HG02759 (cell line): ENCODE results near the gene GPATCH2.

Source experiments
- ATAC-seq: cut with Tn5 transposase; IDR thresholded peaks from one replicate; pipeline ENCODE4 v1.9.1; 2021; ENCODE audit warnings: mild to moderate bottlenecking, moderate library complexity; ENCODE audit not compliant: unreplicated experiment

Gene GPATCH2

DNA sequence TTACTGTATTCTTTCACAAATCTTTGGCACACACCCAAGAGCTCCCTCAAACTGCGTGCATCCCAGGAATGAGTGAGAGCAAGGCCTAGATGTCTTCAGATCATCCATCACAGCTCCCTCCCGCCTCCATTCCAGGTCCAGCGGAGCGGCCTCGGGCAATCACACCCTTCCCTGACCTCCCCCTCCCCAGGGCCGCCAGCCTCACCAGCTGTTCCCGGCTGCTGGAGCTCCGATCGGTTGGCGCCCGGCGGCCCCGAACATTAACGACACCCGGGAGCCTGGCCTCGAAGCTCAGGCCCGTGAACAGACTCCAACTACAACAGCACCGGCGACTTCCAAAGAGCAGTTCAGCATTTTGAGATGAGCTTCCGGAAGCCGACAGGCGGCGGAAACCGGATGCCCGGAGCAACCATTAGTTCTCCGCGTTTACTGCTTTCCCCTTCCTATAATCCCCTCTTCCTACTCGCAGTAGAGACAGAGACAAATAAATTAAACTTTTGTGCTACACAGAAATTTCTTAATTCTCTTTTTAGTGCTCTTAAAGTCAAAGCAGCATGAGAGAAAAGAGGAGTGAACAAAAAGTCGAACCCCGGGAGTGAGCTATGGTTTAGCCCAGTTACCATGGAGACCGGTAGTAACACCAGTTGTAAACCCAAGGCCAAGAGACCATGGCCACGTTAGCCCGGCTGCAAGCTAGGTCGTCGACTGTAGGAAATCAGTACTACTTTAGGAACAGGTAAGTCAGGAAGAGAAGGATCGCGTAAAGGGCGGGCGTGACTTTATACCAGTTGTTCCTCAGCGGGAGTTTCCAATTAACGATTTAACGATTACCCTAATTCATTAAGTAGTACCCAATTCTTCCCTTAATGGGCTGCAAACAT is at the start of gene GPATCH2, which contains the start of gene SPATA17:
Gene GPATCH2 (minus strand): TSS at position 380 of the 881 bp plus-strand sequence. CDS start 119 bp downstream, at position 261.
Gene SPATA17 (plus strand): TSS at position 634 of the 881 bp plus-strand sequence. CDS start 35 bp downstream, at position 669.
- peak; percentile 99 for ATAC-seq

DNA sequence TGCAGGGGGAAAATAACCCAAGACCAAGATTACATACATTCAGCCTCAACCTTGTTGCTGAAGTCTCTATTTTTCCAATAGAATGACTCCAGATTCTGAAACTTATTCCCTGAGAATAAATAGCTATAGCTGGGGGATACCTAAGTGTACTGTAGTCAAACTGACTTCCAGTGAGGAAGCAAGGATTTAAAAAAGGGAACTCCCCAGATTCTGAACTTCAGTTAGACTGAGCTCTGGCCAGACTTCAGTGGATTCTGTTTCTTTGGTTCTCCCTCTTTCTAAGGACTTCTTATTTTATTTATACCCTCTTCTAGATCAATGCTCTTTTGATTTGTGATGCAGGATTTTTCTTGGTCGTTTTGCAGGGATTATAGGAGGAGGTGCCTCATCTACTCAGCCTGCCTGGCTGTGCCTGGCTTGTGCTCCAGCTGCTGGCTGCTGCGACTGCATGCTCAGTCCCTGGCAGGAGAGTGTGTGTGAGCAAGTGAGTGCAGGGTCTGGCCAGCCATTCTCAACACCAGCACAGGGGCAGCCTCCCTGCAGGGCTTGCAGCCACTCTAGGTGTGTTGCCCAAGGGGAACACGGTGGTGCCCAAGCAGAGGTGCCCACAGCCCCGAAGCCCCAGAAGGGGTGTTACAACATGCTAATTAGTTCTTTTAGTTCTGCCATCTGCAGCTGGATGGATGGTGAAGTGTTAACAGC is 43.3 kb upstream of the GPATCH2 start:
- no peak for ATAC-seq

DNA sequence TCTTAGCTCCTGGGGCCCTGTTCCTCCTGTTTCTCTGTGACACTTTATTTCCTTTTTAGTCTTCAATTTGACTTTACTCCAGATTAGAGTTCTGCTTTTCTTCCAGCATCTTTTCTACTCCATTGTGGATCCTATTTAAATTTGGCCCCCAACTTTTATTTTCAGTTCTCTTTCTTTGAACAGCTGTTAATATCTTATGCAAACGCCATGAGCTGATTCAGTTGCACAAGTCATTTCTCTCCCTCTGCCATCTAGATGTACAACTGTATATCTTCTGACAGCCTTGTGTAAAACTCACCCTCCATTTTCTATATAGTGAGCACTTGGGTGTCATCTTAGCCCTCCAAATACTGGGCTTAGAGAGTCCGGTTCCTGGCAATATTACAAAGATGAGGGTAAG is 42.5 kb upstream of the GPATCH2 start:
- no peak for ATAC-seq

DNA sequence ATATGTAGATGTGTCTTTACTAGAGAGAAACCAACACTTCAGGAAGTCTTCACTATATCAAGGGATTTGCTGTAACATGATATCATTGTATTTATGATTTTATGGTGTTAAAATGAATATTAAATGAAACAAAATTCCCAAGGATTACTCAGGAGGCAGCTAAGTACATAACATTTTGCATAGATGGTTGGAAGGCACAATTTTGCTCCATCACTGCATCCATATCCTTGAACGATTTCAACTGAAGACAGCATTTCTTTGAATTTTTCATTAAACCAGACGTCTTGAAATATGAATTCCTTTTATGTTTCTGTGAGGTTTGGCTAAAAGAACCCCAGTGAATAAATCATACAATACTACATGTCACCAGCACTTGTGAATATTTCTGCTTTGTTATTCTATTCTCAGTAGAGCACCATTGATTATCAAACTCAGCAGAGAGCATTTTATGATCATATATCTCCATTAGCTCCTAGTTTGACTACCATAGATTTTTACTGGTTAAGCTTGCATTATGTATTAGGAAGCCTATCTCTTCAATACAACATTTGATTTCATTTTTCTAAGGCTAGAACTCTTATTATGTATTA is 37.6 kb upstream of the GPATCH2 start:
- no peak for ATAC-seq

DNA sequence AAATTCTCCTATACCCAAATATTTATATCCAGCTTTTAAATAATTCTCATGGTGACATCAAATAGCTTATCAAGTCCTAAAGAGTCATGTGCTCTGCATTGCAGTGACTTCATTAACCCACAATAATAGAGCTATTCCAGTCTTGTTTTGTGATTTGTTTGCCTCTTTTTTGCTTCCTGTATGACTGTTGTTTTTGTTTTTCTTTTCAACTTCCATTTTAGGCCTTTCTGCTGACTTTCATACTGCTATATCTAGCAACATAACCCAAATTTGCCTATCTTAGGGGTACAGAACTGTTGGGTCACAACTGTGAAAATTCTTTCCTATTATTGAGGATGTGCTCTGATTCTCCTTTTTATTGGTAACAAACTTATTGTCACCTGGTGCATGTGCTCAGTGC is 30.5 kb upstream of the GPATCH2 start:
- no peak for ATAC-seq

DNA sequence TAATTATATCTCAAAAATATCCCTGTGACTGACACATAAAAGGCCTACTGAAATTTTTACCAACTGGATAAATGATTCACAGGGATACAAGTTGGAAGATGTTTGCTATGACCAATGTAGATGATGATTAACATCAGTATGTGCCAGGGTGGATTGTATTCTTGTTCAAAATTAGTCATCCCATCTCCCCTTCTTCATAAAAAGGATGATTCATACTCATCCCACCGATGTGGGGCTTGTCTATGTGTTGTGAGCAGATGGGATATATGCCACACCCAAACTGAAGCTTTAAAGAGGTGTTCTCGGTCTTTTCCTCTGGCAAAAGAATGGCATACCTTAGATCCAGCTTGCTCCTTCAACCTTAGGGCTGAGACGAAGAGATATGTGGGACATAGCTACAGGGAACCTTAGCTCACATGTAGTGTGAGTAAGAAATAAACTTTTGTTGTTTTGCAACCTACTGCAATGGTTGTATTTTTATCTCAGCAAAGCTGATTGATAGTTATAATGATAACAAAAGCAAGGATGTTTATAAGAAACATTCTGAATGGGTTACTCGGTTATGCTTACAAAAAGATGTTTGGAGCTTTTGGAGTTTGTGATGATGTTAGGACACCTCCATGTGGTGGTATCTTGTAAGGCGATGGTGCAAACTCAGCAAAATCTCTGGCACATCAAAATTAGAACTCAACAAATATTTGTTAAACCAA is 29.6 kb upstream of the GPATCH2 start:
- ATAC-seq: peak; percentile 74

DNA sequence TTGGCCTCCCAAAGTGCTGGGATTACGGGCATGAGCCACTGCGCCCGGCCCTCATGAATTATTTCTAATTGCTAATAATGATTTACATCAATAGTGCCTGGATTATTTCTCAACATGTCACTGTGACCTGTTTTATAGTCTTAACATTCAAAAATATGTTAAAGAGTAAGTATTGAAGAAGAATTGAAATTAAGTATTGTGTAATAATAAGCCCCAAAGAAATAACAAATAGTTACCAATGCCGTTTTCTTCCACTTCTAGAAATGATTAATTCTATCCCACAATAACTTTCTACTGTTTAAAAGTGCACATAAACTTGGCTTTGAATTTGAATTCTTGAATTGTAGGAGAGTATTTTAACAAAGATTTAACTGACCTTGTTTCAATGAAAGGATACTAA is 19.8 kb upstream of the GPATCH2 start:
- ATAC-seq: no peak

DNA sequence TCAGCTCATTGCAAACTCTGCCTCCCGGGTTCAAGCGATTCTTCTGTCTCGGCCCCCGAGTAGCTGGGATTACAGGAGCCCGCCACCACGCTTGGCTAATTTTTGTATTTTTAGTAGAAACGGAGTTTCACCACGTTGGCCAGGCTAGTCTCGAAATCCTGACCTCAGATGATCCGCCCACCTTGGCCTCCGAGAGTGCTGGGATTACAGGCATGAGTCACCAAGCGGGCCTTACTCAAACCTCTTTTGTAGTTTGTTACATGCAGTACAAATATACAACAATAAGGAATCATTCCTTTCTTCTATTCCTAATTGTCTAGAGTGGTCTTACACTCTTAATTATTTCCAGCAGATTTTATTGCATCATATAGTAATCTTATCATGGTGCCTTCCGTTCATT is 16.9 kb upstream of the GPATCH2 start:
- ATAC-seq: no peak

DNA sequence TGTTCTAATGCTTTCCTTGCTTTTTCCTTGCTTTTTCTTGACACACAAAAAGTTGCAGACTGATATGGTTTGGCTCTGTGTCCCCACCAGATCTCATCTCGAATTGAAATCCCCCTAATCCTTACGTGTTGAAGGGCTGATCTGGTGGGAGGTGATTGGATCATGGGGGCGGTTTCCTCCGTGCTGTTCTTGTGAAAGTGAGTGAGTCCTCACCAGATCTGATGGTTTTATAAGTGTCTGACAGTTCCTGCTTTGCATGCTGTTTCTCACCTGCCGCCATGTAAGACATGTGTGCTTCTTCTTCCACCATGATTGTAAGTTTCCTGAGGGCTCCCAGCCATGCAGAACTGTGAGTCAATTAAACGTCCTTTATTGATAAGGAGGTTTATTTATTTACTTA is 11.6 kb upstream of the GPATCH2 start:
- ATAC-seq: no peak

DNA sequence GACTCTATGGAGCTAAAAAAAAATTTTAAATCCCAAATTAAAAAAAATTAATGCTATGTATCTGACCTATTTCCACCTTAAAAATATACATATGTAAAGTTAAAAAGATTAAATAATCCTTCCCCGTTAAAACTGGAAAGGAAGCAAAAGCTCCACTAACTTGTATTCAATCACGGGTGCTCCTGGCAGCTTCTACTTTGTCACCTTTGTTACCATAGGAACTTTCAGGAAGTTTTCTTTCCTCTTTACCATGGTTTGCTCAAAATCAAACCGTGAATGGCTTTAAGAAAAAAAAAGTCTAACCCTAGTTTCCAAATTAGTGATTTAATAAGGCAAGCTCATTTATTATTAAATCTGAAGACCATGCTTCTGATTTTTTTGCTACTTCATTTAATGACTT is 3.5 kb downstream of the GPATCH2 start:
- no peak for ATAC-seq

DNA sequence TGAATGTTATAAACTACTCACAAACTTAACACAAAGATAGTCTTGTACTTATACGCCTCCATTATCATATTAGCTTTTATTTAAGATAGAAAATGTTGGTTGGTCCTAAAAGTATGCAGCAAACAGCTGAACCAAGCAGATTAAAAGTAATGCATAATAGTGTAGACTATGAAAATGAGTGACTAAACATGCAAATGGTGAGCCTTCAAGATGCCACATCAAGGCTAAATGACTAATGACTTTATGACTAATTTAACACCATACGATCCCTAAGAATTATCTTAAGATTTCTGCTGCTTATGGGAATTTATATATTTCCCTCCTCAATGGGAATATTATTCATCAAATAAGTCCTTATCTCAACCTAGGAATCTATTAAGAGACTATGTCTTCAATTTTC is 4.6 kb downstream of the GPATCH2 start:
- no peak for ATAC-seq

DNA sequence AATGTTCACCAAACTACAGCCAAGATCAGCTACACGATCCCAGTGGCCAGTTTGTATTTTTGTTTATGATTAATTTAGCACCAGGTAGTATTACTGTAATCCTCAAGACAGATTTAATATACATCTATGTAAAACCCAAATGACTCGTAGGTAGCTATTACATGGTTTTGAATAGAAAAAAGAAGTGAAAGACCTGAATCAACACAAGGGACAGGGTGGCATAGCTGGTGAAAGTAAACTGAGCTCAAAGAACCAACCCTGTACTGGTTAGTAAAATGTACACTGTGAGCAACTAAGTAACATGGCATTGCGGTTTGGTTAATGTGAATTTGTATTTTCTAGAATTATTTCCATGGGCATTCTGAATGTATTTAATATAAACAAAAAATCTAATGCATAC is 8.8 kb downstream of the GPATCH2 start:
- ATAC-seq: no peak

DNA sequence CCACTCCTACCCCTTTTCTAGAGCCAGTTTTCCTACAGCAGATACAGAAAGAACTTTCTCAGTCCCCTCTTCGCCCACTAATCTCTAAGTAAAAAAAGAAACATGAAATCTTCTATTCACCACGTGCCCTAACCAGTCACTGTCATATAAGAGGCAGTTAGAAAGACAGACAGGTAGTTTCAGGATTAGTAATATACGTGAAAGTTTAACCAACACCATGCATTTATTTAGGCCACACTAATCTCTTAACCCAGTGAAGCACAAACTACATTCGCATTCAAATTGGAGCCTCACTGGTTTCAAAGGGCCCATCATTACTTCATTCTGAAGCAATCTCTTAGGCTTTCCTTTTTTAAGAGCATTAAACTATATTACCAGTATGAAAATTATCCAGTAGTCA is 10.1 kb downstream of the GPATCH2 start:
- peak; percentile 99 for ATAC-seq

DNA sequence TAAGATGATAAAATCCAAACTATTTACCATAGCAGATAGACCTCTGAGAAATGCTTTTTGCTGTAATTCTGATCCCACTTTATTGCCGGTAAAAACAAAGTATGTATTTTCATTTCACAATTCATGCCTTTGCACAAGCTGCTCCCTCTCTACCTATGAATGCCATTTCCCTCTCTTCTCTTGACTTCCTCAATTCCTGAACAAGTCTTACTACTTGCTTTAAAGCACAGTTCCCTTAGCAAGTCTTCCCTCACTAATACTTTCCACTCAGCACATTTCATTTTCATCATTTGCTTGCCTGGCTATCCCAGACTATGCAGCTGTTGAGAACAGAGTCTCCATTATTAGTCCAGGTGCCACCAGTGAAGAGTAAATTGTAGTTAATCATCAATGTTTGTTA is 13.8 kb downstream of the GPATCH2 start:
- no peak for ATAC-seq

DNA sequence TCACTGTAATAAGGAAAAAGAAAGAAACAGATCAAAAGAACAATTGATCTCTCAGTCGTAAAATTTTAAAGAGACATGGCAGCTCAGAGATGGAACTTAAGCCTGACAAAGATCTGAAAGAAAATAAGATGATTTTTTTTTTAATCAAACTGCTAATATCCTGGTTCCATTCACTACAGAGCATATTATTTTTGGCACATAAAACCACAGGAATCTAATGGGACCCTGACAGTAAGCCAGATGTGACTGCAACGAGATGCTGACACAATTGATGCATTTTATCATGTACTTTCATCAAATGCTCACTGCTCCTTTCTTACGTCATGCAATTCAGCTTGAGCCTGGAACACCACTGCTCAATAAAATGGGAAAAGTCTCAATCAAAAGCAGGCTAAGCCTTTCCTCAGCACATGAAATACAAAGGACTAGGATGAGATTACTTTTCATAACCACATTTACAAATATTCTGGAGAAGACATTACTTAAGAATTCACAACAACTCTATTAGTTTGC is 16.6 kb downstream of the GPATCH2 start:
- ATAC-seq: no peak

DNA sequence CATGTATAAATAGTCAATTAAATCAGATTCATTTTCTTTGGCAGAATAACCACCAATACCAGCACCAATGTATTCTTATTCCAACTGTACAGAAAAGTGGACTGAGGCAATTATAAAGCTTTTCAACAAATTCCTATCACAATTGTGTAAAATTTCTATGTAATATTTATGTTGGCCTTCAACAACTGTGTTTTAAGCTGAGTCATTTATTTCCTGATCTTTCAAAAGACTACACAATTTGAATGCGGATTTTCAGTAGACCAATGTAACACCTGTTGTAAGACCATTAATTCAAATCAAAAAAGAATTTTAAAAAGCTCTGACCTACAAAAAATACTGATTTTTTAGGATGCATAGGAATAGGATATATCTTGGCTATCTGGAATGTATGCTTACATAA is 25.5 kb downstream of the GPATCH2 start:
- ATAC-seq: no peak

DNA sequence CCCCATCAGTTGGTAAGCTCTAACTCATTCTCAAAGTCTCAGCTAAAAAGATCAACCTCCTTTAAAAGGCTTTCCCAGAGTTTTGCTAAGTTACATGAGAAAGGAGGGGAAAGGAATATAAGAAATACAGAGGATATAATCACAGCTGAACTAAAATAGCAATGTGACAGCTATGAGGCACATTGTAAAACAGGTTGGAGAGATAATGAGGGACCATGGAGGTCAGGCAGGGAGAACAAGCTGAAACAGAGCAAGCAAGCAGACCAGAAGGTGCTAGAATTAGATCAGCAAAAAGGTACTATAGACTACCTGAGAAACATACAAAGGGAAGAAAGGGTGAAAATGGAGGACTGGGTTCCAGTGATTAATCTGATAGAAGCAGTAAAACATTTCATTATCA is 28.5 kb downstream of the GPATCH2 start:
- no peak for ATAC-seq

DNA sequence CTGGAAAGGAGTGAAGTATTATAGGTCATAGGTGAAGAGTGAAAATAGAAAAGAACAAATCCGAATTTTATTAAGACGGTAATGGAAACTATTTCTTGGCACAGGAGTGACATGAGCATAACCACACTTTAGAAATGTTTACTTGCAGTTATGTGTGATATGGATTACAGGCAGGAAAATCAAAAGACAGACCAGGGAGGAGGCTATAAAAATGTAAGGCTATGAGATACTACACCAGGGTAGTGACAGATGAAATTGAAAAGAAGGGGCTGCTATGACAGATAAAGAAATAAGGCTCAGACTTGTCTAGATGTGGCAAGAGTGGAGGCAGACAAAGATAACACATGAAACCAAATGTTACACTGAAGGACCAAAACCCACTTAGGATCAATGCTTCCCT is 31.7 kb downstream of the GPATCH2 start:
- no peak for ATAC-seq

DNA sequence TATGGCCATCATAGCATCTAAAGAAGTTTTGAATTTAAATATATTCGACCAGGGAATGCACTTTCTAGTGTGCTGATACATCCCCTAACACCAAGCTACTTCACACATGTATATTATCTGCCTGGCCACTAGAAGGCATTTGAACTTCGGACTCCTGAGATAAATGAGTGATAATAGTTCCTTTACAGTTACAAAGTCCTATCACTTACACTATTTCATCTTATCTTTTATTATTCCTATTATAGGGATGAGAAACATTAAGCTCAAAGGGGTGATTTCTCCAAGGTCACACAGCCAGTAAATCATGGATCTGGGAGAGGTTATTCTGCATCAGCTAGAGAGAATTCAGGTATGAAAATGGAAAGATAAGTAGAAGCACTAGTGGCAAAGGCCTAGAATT is 40.3 kb downstream of the GPATCH2 start:
- ATAC-seq: no peak

DNA sequence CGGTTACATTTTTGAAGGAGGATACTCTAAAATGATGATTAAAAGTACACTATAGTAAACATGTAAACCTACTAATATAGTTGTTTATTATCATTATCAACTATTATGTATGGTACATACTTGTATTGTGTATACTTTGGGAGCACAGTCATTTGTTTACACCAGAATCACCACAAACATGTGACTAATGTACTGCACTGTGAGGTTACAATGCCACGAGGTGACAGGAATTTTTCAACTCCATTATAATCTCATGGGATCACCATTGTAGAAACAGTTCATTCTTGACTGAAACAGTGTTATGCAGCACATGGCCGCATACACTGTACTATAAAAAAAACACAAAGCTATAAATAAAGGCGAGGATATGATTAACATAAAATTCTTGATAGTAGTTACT is 44.3 kb downstream of the GPATCH2 start:
- no peak for ATAC-seq

DNA sequence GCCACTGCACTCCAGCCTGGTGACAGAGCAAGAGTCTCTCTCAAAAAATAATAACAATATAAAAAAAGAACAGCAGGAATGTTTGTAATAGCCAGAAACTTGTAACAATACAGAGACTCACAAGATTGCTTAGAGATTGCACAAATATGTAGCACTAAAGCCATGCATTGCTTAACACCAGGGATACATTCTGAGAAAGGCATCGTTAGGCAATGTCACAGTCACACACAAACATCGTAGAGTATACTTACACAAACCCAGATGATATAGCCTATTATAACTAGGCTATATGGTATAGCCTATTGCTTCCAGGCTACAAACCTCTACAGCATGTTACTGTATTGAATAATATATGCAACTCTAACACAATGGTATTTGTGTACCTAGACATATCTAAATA is 45.3 kb downstream of the GPATCH2 start:
- no peak for ATAC-seq
